HCT116 (cell line): ENCODE measurements around the gene FGF1. TPM values are rescaled to one million over a fixed set of nuclear protein-coding genes. Genes with fewer than 3 reads are reported as not detected.

Experiments
- ATAC-seq: fragments of 200-7000 bp; cut with Tn5 transposase; 2 replicates; pipeline ENCODE4 v1.9.1; 2020; ENCODE audit warnings: mild to moderate bottlenecking, moderate library complexity
- BruUV-seq: library from RNA; stranded (reverse); fragments of 400-500 nt; replicated peaks from 2 replicates; lab custom pipeline; 2021; lab: Mats Ljungman, UMichigan
- CTCF ChIA-PET: fragments of 300-600 bp; sonication (Branson Sonifier 250); formaldehyde crosslinking; loops from one replicate; lab custom pipeline; 2021; ENCODE audit warnings: antibody characterized with exemption; lab: Charles Lee
- POLR2A ChIA-PET: fragments of 300-600, 350-600 bp; sonication (Branson Sonifier 250); formaldehyde crosslinking; loops from one replicate; lab custom pipeline; 2021; ENCODE audit warnings: antibody characterized with exemption; lab: Charles Lee
- RAD21 ChIA-PET, 2 experiments: fragments of 300-600 bp; sonication (Branson Sonifier 250); formaldehyde crosslinking; loops; one replicate each; lab custom pipeline; 2023; ENCODE audit warnings: low total read pairs in 2 of 2; ENCODE audit not compliant: uncharacterized antibody in 2 of 2, unreplicated experiment in 2 of 2, low non-redundant PET in 1 of 2; lab: Charles Lee
- DNase-seq: peaks from one replicate; pipeline ENCODE4 v3.0.0-alpha.2; 2010; ENCODE audit warnings: low read depth, low spot score
- H2AFZ ChIP-seq: fragments of 200-600 bp; shearing (Covaris generic), sonication (generic); 2 replicates; pipeline ENCODE4 v1.6.1; 2017; ENCODE audit warnings: low read depth, mixed run types, mixed read lengths, antibody characterized with exemption, low read length; ENCODE audit not compliant: poor library complexity, severe bottlenecking
- H3K27ac ChIP-seq: 2 replicates; pipeline ENCODE4 v1.5.1; 2012; ENCODE audit warnings: low read depth, low read length
- H3K27me3 ChIP-seq: fragments of 200-600 bp; sonication (generic); 2 replicates; pipeline ENCODE4 v1.6.1; 2016; ENCODE audit warnings: mixed run types, low read length, mixed read lengths; ENCODE audit not compliant: insufficient read depth
- H3K36me3 ChIP-seq, 2 experiments: fragments of 200-500 bp in 1 of 2; fragments of 200-600 bp in 1 of 2; sonication (Bioruptor generic) in 1 of 2; sonication (generic) in 1 of 2; 2 replicates each; pipeline versions ENCODE4 v1.5.1 to v1.6.1; 2014 to 2016; ENCODE audit warnings: low read length in 2 of 2, inconsistent platforms in 1 of 2, mixed read lengths in 1 of 2, mixed run types in 1 of 2; ENCODE audit not compliant: insufficient read depth in 2 of 2, control insufficient read depth in 1 of 2
- H3K4me1 ChIP-seq, 2 experiments: fragments of 200-600 bp in 1 of 2; sonication (generic) in 1 of 2; 2 replicates each; pipeline versions ENCODE4 v1.5.1 to v1.6.1; 2012 to 2017; ENCODE audit warnings: low read length in 2 of 2, inconsistent platforms in 1 of 2, mild to moderate bottlenecking in 1 of 2, mixed read lengths in 1 of 2, mixed run types in 1 of 2, moderate library complexity in 1 of 2; ENCODE audit not compliant: insufficient read depth in 2 of 2, control insufficient read depth in 1 of 2
- H3K4me2 ChIP-seq: fragments of 200-600 bp; sonication (generic); 2 replicates; pipeline ENCODE4 v1.6.1; 2017; ENCODE audit warnings: mixed run types, low read length, mixed read lengths
- H3K4me3 ChIP-seq, 2 experiments: fragments of 200-600 bp in 1 of 2; sonication (generic) in 1 of 2; replicated peaks in 1 of 2; 2 replicates each; pipeline ENCODE4 v1.5.1; 2011 to 2016; ENCODE audit warnings: low read length in 2 of 2, control low read depth in 1 of 2, low read depth in 1 of 2, mild to moderate bottlenecking in 1 of 2, mixed read lengths in 1 of 2, mixed run types in 1 of 2
- H3K79me2 ChIP-seq: fragments of 200-600 bp; sonication (generic); 2 replicates; pipeline ENCODE4 v1.6.1; 2017; ENCODE audit warnings: mild to moderate bottlenecking, mixed run types, low read length, moderate library complexity, mixed read lengths; ENCODE audit not compliant: insufficient read depth
- H3K9ac ChIP-seq: fragments of 200-600 bp; sonication (generic); 2 replicates; pipeline ENCODE4 v1.6.1; 2016; ENCODE audit warnings: low read length, mixed read lengths
- H3K9me2 ChIP-seq: fragments of 200-600 bp; sonication (generic), shearing (Covaris generic); 2 replicates; pipeline ENCODE4 v1.6.1; 2017; ENCODE audit warnings: mixed run types, mild to moderate bottlenecking, moderate library complexity; ENCODE audit not compliant: insufficient read depth
- H3K9me3 ChIP-seq, 2 experiments: fragments of 200-500 bp in 1 of 2; fragments of 200-600 bp in 1 of 2; sonication (Bioruptor generic) in 1 of 2; sonication (generic) in 1 of 2; 2 replicates each; pipeline ENCODE4 v1.6.1; 2014 to 2017; ENCODE audit warnings: low read length in 2 of 2, mixed read lengths in 2 of 2, inconsistent platforms in 1 of 2, low read depth in 1 of 2, mild to moderate bottlenecking in 1 of 2, mixed run types in 1 of 2, moderate library complexity in 1 of 2; ENCODE audit not compliant: control insufficient read depth in 1 of 2, insufficient read depth in 1 of 2
- H4K20me1 ChIP-seq: fragments of 200-600 bp; sonication (generic), shearing (Covaris generic); 2 replicates; pipeline ENCODE4 v1.6.1; 2017; ENCODE audit warnings: mixed run types, mild to moderate bottlenecking, moderate library complexity; ENCODE audit not compliant: insufficient read depth
- ELF1 ChIP-seq: IDR thresholded peaks from 2 replicates; pipeline ENCODE4 v1.6.1; 2012; ENCODE audit warnings: low read depth, borderline replicate concordance
- EZH2phosphoT487 ChIP-seq: fragments of 200-600 bp; IDR thresholded peaks from 2 replicates; pipeline ENCODE4 v1.6.1; 2018; ENCODE audit warnings: antibody characterized with exemption, borderline replicate concordance
- ZFX ChIP-seq: fragments of 450-650 bp; IDR thresholded peaks from 2 replicates; pipeline ENCODE4 v1.6.1; 2017
- intact Hi-C: fragments of 100-400 bp; cut with micrococcal nuclease; formaldehyde crosslinking; loops from 2 replicates; pipeline ENCODE4 v1.10.0; 2022
- total RNA-seq: library from RNA; stranded (reverse); gene quantifications from one replicate; pipeline ENCODE4 v1.2.1, GENCODE V29; 2021; ENCODE audit not compliant: unreplicated experiment
- TF ChIP-seq, protein P1 (sequence below): IDR thresholded peaks from 2 replicates; pipeline ENCODE4 v1.6.1; 2011; ENCODE audit warnings: mild to moderate bottlenecking, low read length, moderate library complexity; ENCODE audit not compliant: insufficient replicate concordance; ENCODE audit errors: extremely low read depth
- TF ChIP-seq, protein P2 (sequence below), 3 experiments: fragments of 200-600 bp in 1 of 3; sonication (generic) in 1 of 3; IDR thresholded peaks in 2 of 3; conservative IDR thresholded peaks in 1 of 3; 2 replicates each; pipeline ENCODE4 v1.5.1; 2012 to 2017; ENCODE audit warnings: low read depth in 2 of 3, low read length in 2 of 3, antibody characterized with exemption in 1 of 3, borderline replicate concordance in 1 of 3, control low read depth in 1 of 3, mild to moderate bottlenecking in 1 of 3, mixed read lengths in 1 of 3, mixed run types in 1 of 3, moderate library complexity in 1 of 3; ENCODE audit not compliant: insufficient read depth in 1 of 3

FGF1 gene
- total RNA-seq, 1 experiment from 2014 or later = not detected

DNA sequence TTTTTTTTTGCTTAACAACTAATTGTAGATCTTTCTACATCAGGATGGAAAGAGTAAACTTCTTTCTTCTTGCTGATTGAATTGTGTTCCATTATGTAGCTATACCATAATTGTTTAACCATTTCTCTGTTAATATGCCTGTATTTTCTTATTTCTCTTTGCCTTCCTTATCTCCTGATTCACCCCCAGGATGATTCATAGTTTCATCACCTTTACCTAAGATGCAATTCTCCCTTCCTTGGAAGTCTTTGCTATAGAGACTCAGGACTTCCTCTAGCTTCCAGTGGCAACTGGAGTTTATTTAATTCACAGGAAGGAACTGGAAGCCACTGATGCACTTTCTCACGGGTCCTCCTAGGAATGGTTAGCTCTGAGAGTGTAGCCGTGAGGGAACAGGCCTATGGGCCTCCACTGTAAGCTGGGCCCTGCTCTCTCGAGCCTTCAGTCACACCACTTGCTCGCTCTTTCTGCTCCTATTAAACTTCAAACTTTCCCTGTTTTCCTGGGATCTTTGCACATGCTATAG is 83.1 kb downstream of the FGF1 start (continued):
- TF ChIP-seq, protein P1, sequence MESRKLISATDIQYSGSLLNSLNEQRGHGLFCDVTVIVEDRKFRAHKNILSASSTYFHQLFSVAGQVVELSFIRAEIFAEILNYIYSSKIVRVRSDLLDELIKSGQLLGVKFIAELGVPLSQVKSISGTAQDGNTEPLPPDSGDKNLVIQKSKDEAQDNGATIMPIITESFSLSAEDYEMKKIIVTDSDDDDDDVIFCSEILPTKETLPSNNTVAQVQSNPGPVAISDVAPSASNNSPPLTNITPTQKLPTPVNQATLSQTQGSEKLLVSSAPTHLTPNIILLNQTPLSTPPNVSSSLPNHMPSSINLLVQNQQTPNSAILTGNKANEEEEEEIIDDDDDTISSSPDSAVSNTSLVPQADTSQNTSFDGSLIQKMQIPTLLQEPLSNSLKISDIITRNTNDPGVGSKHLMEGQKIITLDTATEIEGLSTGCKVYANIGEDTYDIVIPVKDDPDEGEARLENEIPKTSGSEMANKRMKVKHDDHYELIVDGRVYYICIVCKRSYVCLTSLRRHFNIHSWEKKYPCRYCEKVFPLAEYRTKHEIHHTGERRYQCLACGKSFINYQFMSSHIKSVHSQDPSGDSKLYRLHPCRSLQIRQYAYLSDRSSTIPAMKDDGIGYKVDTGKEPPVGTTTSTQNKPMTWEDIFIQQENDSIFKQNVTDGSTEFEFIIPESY = no peak
- TF ChIP-seq ELF1 (no peak), ZFX (0 out of 2 replicates have a peak, but pooled peaks have one; percentile 14)
- TF ChIP-seq, all 23 proteins: peak for 8

DNA sequence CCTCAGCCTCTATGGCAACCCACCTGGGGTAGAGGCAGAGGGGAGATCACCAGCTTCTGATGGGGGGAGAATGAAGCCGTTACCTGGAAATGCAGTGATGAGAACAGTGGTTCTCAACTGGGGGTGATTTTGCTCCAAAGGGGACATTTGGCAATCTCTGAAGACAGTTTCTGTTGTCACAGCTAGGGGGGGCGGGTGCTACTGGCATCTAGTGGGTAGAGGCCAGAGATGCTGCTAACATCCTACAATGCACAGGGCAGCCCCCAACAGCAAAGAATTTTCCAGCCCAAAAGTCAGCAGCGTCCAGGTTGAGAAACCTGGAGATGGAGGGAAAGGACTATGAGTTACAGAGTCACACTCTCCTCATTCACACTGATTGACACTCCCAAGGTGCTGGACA is 84.5 kb downstream of the FGF1 start:
- ChIA-PET POLR2A (no interaction called here), CTCF (interaction anchor here (1.0 to 1.3 kb wide), 2 partner anchors 12 to 25 kb away, joined by 3 to 4 read pairs; no protein-coding TSS in a partner anchor)
- ATAC-seq (peak; percentile 52), DNase-seq (no peak)
- Histone ChIP-seq H3K9me3 (no peaks in the 10 kb centered on the region), H3K9me2 (no peaks in the 10 kb centered on the region), H2AFZ (no peak overlapping the region), H3K79me2 (no peaks in the 10 kb centered on the region), H3K27ac (no peak overlapping the region)
- BruUV-seq = no TSS peak
- intact Hi-C loops = no loop called here
- no peak for TF ChIP-seq EZH2phosphoT487
- TF ChIP-seq, protein P2, sequence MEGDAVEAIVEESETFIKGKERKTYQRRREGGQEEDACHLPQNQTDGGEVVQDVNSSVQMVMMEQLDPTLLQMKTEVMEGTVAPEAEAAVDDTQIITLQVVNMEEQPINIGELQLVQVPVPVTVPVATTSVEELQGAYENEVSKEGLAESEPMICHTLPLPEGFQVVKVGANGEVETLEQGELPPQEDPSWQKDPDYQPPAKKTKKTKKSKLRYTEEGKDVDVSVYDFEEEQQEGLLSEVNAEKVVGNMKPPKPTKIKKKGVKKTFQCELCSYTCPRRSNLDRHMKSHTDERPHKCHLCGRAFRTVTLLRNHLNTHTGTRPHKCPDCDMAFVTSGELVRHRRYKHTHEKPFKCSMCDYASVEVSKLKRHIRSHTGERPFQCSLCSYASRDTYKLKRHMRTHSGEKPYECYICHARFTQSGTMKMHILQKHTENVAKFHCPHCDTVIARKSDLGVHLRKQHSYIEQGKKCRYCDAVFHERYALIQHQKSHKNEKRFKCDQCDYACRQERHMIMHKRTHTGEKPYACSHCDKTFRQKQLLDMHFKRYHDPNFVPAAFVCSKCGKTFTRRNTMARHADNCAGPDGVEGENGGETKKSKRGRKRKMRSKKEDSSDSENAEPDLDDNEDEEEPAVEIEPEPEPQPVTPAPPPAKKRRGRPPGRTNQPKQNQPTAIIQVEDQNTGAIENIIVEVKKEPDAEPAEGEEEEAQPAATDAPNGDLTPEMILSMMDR (IDR thresholded peaks at IDR 0.05 in 2 of 3, conservative IDR thresholded peaks at IDR 0.05 in 1 of 3; ENCODE audit: borderline replicate concordance in 1 of 3, insufficient read depth in 1 of 3, low read depth in 2 of 3, low read length in 2 of 3) = peak; percentile 9 to 68 (median 60); a peak in 4 of 6 replicates
- TF ChIP-seq, all 23 proteins: peak for 1
- no peak overlapping the region for H3K9ac ChIP-seq
- H3K27me3 ChIP-seq = no peaks in the 10 kb centered on the region
- H3K4me3 ChIP-seq = no peak overlapping the region
- H4K20me1 ChIP-seq = no peaks in the 10 kb centered on the region
- no peaks in the 10 kb centered on the region for H3K36me3 ChIP-seq
- H3K4me1 ChIP-seq = peaks cover 18 to 52% of the 10 kb centered on the region in 2 experiments
- 0 out of 2 replicates have a peak overlapping the region, but pooled peaks have one; percentile 4 for H3K4me2 ChIP-seq
- RAD21 ChIA-PET = no interaction called here
